GM18517 (cell line): ENCODE results near the gene OTOP2.

Source experiments
- ATAC-seq: cut with Tn5 transposase; IDR thresholded peaks from one replicate; pipeline ENCODE4 v1.9.1; 2021; ENCODE audit warnings: mild to moderate bottlenecking, moderate library complexity; ENCODE audit not compliant: unreplicated experiment

The OTOP2 gene

DNA sequence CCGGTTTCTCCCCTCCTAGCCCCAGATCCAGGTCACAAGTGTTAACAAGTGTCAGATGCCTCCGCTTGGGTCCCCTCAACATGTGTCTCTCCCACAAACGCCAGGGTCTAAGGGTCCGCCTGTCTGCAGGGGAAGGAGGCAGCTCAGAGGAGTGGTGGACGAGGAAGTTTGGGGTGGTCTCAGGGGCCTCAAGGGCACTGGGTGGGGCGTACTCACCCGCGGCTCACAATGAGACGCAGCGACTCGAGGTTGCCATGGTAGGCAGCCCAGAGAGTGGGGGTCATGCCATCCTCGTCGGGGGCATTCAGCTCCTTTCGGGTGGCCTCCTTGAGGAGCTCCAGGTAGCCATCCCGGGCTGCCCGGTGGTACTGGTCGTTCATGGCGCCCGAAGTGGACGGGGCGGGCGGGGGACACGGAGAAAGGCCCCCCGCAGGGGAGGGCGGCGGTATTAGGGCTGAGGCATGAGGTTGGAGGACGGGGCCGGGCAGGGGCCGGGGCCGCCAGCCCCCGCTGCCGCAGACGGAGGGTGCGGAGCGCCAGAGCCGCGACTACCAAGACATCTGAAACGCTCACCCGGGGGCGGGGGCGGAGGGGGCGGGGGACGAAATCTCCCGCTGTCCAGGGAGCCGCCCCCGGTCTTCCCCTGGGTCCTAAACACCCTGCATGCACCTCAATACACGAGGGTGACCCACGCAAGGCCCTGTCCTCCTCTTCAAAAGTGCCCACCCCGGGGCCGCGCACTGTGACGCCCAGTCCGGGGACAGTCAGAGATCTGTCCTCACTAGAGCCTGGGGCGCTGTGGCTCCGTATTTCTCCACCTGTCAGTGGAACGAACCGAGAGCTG is 1.2 kb upstream of the OTOP2 start, which contains the start of gene USH1G:
Gene USH1G, minus strand, starts transcription at position 562 of the 844 bp plus-strand sequence. Its CDS starts 182 bp downstream, at position 380.
- no peak for ATAC-seq

GRCh38 chr17:74923538-74924249 is 379 bp upstream of the OTOP2 start:
- no peak for ATAC-seq

DNA sequence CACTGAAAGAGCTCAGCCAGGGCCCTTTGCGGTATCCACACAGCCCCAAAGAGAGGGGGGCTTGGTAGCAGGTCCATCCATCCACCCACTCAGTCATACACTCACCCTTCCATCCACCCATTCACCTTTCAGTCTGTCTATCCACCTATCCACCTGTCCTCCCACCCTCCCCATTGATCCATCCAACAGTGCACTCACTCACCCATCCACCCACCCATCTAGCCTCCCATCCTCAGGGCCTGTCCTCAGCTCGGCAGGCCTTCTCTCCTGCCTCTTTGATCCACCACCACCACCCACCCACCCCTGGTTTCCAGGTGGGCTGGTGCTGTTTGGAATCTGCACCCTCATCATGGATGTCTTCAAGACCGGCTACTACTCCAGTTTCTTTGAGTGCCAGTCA is 1.2 kb downstream of the OTOP2 start:
- ATAC-seq: no peak

DNA sequence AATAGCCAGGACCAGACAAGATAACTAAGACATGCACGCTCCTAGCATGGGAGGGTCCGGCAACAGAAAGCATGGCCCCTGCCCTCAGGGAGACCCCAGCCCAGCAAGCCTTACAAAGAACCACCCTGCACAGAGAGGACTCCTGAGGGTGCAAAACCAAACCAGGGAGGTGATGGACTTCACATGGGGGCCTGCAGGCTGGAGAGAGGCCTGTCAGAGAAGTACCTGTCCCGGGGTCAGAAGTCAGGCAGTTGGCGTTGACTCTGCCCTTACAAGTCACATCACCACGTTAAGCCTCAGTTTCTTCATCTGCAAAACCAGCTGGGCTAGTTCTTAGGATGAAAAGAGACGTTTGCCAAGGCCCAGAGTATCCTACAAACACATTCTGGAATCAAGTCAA is 4.7 kb downstream of the OTOP2 start:
- no peak for ATAC-seq

- ATAC-seq: no peak
Observed at GRCh38 chr17:74930535-74931036, 6.5 kb downstream of the OTOP2 start.

DNA sequence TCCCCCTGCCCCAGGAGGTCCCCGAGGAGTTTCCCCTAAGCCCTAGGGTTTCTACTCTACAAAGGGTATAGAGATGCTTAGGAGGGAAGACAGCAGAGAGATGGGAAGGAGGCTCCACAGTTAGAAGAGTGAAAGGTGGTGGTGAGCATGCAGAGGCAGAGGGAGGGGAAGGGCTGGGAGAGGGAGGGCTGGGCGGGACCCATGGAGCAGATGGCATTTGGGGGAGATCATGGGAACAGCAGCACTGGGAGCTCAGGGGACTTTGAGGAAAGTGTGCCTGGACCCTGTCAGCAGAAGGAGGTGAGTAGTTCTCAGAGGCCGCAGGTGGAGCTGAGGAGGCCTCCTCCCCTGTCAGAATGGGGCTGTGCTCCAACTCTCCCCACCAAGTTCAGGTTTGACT is 11.0 kb downstream of the OTOP2 start:
- ATAC-seq: no peak

- no peak for ATAC-seq
Observed at GRCh38 chr17:74935585-74936469, 11.8 kb downstream of the OTOP2 start, which contains the start of gene OTOP3. TSS of gene OTOP3 (plus strand) at chr17:74935898. CDS start at chr17:74935922, 24 bp downstream.

DNA sequence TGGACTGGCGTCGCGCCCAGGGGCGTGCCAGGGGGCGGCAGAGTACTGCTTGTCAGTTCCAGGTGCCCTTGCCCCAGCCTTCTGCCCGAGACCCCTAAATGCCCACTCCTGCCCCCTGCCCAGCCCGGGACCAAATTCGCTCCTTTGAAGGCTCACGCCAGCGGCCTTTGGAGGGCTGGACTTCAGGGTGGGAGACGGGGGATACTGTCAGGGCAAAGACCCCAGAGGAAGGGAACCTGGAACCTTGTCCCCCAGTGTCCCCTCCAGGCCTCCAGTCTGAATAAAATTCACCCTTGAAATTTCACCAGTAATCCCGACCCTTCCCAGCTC is 12.4 kb downstream of the OTOP2 start:
- ATAC-seq: no peak

GRCh38 chr17:74937064-74938051 is 13.3 kb downstream of the OTOP2 start:
- ATAC-seq: no peak

- no peak for ATAC-seq
Observed at GRCh38 chr17:74938194-74938950, 14.3 kb downstream of the OTOP2 start.

DNA sequence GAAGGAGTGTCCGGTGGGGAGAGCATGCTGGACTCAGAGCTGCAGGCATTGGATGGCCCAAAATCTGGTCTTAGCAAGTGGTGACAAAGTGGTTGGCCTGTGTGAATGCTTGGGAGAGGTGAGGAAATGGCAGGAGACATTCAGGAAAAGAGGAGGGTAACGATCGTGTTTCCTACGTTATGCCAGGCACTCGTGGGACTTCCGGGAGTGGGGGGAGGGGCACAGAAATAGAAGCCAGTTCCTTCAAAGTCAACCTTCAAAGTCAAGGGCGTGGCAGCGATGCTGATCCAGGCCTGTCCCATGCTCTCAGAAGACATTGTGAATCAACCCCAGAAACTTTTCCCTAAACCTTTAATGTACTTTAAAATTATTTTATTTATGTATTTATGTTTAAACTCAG is 15.5 kb downstream of the OTOP2 start:
- no peak for ATAC-seq

DNA sequence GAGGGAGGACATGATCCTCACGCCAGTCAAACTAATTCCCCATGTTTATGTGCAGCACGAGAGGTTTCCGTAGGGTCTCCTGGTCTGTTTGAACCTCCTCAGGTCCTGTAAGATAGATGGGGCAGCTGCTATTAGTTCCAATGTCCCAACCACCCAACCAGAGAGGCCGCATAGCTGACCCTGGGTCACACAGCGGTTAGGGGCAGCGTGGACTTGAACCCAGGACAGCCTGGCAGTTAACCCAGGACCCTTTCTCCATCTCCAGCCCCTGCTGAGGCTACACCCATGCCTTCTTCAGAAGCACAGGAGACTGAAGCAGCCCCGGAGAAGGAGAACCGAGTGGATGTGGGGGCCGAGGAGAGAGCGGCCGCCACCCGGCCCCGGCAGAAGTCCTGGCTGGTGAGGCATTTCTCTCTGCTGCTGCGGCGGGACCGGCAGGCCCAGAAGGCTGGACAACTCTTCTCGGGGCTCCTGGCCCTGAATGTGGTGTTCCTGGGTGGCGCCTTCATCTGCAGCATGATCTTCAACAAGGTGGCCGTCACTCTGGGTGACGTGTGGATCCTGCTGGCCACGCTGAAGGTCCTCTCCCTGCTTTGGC is 17.2 kb downstream of the OTOP2 start:
- no peak for ATAC-seq

DNA sequence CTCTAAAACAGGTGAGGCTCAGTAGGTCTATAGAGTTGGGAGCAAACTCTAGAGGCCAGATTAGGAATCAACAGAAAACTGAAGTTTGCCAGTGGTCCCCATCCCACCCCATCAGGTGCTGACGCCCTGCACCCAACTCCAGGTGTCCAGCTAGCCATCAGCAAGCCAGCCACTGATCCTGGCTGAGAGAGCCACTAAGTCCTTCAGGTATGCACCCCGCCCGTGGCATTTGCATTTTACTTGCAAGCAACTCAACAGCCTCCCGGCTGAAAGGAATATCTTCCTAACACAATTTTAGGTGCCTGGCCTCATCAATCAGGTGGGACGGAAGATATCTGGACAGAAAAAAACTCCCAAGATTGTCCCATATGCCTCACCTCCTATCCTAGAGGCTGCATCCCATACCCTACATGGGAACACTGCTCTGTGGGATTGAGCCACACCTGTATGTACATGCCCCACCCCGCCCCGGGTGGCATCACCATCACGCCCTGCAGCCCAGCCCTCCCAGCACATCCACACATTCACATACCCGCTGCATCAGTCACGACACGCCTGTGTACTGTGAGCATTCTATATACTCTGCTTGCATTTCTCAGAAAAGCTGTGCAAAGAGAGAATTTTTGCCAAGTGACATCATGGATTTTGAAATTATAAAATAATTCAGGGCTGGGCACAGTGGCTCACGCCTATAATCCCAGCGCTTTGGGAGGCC is 19.9 kb downstream of the OTOP2 start:
- ATAC-seq: no peak

GRCh38 chr17:74945543-74945942 is 21.5 kb downstream of the OTOP2 start:
- no peak for ATAC-seq

GRCh38 chr17:74946641-74947040 is 22.6 kb downstream of the OTOP2 start:
- ATAC-seq: no peak

GRCh38 chr17:74947041-74947754 is 23.1 kb downstream of the OTOP2 start:
- no peak for ATAC-seq

DNA sequence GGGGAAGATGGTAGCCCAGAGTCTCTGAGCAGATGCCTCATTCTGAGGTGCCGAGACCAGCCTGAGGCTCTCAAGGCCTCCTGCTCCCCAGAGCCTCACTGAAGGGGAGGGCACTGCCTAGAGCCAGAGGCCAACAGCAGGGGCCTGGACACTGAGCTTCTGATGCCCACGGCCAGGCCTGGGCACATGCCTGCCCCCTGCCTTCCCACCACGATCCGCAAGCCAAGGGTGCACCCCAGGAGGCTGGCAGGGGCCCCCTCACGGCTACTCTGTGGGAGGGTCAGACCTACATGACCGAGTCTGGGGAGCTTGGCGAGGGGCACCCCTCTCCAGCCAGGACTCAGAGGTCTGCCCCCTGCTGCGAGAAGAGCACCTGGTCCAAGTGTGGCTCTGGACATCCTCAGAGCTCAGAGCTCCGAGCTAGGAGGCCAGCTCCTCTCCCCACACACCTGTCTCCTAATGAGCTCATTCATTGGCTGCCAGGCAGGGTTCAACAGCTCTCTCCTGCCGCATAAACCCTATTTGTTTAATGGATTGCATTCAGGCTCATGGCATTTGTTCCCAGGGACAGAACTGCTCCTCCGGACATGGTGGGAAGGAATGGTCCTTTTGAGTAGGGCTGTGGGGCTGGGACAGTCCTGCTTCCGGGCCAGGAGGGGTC is 25.5 kb downstream of the OTOP2 start:
- ATAC-seq: no peak
